GM21529 (cell line): ENCODE measurements around the gene ELP4.

ENCODE experiments used
- ATAC-seq: cut with Tn5 transposase; IDR thresholded peaks from one replicate; pipeline ENCODE4 v1.9.1; 2021; ENCODE audit not compliant: unreplicated experiment

ELP4 gene

DNA sequence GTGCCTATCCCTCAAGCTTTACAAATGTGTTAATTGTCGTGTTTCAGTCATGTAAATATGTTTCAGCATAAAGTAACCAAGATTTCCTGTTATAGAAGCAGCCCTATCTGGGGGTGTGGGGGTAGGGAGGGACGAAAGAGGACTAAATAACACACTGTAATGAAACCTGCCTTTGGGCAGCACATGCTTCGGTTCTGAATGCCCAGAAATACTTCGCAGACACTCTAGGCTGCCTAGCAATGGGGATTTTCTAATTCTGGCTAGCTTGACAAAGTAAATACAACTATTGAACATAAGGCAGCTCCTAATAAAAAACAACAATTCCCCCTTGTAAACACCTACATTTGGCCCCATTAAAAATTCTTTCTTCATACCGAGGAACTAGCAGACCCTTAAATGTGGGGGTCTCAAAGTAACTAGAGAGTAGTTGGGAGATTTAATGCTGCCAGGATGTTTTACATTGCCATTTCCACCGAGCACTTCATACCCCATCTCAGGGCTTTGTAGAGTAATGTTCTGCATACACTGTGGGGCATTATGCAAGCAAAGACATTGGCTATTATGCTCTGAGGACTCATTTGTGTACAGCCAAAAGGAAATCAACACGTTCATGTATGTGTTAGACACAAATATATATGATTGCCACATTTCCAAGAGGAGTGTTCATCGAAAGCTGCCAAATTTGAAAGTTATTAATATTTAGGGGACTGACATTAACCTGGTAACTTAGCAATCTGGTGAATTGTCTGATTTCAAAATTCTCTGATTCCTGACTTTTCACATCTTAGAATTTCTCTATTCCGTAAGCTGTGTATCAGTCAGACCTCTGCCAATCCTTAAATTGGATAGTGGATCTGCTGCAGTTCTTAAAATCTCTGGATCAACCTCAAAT lies 259.4 kb downstream of the ELP4 start:
- ATAC-seq: no peak

DNA sequence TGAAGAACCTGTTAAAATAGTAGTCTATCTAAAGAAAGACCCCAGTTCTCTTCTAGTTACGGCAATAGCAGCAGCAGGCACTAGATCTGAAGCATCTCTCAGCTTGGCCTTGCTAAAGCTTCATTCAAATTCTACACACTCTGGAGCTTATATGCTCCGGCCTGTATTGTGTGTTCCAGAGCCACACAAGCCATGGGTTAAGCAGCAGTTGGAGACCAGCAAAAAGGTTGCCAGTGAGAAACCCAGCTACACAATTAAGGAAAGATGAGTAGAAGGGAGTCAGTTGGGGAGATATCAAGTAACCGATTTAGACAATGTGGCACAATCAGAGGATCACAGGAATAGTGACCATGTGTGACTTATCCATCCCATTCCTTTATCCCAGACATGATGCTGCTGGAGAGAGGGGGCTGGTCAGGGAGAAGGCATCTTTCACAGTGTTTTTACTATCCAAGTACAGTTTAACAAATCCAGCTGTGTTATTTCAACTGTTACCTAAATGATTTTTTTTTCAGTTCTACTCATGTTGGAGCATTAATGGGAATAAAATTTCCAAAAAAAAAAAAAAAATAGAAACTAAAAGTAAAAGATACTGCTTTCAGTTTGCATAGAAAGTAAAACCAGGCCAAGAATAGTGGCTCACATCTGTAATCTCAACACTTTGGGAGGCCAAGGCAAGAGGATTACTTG lies 260.6 kb downstream of the ELP4 start:
- ATAC-seq: no peak

DNA sequence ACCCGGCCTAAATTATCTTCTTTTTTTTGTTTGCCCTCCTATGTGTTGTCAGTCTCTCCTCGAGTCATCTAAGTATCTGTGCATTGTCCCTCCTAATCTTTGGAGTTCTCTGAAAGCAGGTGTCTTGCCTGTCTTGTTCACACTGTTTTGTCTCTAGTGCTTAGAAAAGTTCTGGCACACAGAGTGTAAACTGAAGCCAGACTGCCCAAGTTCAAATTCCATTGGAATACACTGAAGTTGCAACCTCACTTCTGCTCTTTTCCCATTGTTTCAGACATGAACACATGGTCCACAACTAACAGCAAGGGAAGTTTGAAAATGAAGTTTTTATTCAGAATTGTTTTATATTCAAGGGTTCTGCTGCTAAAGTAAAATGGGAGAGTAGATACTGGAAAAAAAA lies 262.8 kb downstream of the ELP4 start:
- no peak for ATAC-seq

DNA sequence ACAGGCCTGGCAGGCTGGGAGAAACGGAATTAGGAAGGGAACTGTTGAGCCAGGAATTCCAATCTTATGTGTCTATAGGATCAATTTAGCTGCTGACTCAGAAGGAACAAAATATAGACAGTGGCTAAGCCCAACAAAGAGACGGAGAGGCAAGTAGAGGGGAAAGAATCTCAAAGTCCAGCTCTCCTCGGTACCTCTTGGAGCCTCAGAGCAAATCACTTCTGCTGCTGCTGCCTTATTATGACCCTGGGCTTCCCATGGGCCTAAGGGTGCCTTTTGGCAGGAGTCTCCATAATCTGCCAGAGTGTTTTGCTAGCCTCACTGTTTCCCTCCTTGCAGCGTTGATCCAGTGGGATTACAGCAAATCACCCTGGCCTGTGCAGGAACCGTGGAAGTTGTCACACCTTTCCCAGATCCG lies 269.8 kb downstream of the ELP4 start:
- no peak for ATAC-seq

DNA sequence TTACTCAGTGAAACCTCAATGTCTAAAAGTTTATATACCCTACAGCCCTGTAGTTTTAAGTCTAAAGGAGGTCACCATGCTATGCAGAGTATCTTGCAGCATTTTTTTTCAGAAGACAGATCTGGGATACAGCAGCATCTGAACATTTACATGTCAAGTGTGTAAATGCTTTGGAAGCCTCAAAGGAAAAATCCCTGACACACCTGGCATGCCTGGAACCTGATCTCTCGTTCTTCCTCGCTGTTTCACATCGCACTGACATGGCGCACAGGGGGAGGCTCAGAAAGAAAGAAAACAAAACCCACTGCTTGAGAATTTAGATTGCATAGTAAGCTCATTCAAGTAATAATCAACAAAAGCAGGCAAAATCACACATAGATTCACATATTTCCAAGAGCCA lies 270.5 kb downstream of the ELP4 start:
- ATAC-seq: no peak

DNA sequence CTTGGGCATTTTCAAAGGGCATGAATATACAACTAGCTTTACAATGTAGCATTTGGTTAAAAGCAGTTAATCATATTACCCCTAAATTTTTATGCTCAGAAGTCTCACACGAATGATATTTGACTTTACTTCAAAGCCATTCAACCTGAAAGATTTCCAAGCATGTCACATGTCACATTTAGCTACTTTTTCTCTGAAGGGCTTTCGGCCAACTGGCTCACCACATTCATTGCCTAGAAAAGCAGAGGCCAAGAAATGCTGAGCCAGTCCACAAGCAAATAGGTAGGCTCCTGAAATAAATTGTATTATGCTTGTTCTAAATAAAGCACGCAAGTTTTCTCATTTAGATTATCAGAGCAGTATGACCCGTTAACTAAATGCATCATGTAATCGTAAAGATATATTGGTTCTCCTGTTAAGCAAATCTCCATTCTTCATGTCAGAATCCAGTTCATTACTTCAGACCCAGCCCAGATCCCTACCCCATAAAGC lies 271.0 kb downstream of the ELP4 start:
- no peak for ATAC-seq

DNA sequence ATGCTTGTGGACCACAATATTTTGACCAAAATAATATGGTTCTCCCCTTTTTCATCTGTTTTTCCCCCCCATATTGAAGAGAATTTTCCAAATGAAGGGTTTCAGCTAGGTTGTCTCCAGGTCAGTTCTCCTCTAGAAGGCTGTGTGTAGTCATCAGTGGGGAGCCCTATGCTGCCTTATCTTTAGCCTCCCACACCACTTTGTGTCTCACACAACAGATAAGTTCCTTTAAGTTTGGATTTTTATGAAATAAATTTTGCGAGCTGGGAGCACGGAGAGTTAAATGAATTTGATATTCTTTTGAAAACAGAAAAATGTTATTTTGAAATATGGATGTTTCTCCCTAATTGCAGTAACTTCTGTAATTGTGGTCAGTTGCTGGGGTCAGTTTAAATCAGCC lies 272.7 kb downstream of the ELP4 start:
- no peak for ATAC-seq

DNA sequence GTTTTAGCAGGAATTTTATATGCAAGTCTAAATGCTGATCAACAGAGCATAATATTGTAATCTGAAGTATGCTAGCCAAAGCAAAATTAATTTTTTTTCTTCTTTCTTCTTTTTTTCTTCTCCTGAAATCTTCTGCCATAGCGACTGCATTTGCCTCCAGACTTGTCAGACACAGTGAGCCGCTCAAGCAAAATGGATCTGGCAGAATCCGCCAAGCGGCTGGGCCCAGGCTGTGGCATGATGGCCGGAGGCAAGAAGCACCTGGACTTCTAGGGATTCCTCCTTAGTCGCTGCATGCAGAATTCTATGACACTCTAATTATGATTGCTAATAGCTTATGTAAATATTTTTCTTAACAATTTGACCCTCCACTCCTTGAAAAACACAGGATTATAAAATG lies 273.7 kb downstream of the ELP4 start:
- ATAC-seq: no peak

DNA sequence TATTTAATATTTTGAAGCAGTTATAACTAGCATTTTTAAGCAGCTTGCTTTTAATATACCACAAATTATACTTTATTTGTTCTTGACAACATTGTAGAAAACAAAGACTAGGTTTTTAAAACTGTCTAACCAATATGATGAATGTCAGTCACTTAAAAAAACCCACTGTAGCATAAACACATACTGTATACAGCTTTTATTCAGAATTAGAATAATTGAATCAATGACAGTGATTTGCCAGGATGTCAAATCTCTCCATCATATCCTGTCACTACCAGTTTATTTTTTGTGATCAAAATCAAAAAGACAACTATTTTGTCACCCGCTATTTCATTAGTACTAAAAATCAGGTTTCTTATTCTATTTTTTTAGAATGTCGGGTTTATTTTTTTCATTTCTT lies 275.0 kb downstream of the ELP4 start:
- ATAC-seq: no peak

DNA sequence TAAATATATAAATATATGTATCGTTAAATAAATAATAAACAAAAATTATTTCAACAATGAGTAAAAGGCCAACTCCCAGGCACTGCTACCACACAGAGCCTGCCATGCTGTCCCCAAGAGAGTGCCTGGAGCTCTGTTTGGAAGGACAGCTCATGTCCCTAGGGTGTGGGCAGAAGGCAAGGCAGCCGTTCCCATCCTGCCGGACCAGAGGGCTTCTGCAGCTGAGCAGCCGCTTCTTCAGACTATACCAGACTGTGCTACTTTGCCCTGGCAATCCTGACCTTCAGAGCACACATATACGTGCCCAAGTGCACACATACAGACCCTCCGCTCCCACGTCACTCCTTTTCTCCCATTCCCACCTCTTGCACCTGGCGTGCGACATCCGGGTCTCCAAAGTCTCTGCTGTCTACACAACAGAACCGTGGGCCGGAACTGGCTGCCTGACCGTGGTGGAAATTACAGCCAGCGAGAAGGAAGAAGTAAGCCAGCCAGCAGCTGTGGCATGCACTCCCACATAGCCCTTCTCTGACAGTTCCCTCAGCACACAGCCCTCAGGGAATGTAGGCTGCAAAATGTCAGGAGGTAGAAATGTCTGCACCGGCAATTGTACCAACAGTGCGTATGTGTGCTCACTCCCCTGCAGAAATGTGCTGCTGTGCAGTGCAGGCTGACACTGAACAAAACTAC lies 277.6 kb downstream of the ELP4 start:
- no peak for ATAC-seq

DNA sequence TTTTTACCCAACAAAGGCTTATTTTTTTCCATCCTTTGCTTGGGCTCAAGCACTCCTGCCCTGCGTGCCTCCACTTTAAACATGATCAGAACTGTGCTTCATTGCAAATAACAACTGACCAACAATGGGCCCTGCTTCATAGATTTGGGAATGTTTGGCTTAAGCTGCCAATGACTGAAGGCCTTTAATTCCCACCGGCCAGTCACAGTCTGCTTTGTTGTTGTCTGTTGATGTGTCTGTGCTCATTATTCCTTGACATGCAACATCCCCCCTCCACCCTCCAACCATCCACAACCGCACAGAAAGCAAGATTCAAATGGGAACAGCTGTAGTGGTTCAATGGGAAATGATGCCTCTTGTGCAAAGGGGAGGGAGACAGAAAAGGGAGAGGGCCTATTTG lies 278.5 kb downstream of the ELP4 start:
- no peak for ATAC-seq

DNA sequence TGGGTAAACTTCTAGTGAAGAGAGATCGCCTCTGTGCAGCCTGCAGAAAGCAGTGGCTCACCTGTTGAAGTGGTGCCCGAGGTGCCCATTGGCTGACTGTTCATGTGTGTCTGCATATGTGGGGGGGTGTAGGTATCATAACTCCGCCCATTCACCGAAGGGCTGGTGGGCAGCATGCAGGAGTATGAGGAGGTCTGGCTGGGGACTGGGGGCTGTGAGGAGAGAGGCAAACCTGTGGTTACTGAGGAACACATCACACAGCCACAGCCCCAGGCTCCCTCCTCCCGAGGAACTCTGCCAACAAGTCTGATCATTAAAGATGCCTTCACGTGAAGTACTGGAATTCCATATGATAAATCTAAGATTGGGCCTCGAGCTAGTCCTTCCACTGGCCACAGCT lies 281.1 kb downstream of the ELP4 start:
- ATAC-seq: no peak

DNA sequence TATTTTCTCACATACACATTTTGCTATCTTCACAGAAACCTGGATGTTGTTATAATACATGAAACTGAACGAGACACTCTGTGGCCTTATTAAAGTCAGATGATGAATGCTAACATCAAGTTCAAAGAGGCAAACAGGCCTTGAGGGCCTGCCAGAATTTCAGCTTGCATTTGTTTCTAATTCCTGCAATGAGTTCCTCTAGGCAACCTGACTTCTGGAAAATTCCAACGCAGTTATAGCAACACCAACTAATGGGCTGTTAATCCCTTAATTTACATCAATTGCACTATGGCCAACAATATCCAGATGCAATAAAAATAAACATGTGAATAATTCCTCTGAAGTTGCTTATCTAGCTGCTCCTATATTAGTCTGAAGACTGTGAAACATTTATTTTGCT lies 282.5 kb downstream of the ELP4 start:
- ATAC-seq: no peak

DNA sequence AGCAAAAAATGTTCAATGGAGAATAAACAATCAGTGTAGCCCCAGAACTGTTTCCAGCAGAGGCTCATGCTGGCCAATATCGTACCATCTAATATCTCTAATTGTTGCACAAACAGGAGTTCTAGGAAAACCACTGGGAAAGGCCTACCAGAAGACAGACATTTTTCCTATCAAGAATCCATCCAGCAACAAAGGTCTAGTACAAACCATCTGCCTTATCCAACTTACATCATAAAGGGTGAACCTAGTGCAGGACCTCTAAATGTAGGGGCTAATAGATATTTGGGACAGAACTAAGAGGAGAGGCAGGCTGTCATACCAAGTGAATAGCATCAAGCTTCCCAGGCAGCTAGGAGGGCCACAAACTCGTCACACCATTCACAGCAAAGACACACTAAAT lies 282.9 kb downstream of the ELP4 start:
- ATAC-seq: no peak

DNA sequence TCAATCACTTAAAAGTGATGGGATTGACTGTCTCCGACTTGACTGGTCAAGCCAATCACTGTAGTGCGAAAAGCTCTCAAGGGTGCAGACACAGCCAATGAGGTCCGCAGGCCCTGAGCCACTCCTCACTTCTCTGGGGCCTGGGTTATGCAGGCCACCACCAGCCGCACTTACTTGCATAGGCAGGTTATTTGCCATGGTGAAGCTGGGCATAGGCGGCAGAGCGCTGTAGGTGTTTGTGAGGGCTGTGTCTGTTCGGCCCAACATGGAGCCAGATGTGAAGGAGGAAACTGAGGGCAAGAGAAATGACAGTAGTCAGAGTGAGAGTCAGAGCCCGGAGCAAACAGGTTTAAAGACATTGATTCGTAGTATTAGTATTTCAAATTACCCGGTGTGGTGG lies 283.7 kb downstream of the ELP4 start:
- no peak for ATAC-seq

DNA sequence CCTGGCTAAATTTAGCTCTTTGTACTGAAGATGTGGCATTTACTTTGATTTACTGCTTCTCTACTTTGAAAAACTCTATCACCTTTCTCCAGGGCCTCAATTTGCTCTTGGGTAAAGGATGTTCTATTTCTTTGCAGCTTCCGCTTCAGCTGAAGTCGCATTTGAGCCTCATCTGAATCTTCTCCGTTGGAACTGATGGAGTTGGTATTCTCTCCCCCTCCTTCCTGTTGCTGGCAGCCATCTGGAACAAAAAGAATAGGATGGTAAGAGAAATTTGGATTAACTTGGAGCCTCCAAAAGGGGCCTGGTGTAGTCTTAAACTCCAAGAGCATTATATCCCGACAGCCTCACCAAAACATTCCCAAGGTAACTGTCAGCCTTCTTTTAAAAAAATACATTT lies 285.0 kb downstream of the ELP4 start:
- ATAC-seq: no peak

DNA sequence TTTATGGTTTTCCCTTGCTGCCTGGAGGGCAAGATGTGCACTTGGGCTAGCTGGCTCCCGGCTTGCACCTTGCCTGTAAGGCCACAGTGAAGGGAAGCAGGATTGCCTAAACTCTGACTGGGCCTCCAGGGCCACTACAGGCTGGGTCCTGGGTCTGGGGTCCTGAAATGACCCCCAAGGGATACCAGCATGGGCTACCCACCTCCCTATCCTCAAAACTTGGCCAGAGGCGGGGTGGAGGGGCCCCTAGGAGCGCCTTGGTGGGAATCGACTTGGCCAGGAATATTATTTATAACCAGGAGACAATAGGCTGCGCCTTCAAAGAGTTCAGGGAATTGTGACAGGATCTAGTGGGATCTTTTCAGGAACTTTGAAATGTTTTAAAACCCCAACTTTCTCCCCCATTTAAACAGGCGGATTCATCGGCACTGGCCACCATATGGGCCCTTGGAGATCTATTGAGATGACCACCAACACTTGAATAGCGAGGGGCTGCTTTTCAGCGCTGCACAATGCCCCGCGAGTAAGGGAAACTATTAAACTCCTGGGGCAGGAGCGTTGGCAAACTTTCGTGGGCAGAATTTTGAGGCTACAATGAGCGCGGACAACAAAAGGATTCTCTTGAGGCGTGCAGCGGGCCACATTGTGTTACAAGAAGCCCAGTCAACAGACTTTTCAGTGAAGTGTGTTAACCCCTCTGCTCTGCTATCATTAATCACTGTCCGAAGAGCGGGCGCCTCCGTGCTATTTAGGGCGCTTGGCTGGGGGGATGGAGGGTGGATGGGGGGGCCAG lies 286.3 kb downstream of the ELP4 start:
- no peak for ATAC-seq

DNA sequence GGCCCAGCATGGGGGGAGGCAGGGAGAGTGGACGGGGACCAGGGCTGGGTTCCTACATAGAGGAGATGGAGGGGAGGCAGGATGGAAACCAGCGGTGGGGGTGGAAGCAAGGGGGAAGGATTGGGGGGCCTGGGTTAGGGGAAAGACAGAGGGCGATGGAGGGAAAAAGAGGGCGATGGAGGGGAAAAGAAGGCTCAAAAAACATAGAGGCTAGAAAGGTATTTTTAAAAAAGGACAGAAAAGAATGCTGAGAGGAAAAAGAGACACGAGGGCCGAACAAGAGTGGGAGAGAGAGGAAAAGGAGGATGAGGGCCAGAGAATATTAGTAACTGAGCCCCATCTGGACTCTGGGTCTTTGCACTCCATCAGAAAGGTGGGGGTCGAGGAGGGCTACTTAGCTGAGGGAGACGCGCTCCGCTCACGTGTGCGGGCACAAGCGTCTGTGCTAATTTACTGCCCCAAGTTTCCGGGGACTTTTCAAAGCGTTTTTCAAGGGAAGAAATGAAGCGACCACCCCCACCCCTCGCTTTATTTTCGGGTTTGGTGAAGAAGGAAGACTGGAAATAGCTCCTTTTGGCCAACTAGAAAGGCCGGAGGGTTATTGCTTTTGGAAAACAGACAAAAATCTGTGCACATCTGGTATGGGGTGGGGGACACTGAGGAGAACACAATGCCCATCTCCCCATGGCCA lies 287.1 kb downstream of the ELP4 start:
- ATAC-seq: no peak

DNA sequence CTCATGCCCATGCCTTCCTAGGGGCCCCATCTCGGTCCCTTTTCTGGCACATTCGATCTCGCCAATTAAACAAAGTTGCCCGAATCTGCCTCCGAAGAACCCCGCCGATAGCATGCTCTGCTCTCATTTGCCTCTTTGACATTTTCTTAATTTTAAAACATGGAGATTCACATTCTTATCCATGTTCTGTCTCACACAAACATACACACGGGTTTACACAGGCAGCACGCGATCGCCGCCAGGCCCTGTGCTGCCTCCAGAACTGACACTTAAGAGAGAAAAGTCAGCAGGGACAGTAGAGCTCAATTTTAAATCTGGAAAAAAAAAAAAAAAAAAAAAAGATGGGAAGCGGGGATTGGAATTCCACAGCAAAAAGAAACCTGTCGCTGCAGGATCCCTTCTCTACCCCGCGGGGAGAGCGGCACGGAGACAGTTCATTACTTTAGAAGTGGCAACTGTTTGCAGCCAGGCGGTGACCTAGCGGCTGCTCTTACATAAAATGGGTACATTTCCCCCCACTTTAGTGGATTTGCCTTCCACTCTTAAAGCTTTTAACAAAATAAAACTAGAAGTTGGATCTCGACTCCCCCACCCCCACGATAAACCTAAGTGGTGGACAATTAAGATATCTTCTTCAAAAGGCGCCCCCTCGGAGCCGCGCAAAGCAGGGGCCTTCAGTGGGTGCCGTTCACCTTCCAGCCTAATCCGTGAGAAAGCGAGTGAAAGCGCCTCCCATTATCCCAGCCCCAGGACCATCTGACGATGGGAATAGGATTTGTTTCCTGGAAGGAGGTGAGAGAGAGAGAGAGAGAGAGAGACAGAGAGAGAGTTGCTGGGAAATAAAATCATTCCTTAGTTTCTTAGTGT lies 287.9 kb downstream of the ELP4 start:
- no peak for ATAC-seq
